NCI-H2081 (cell line): ENCODE data around the gene COL20A1.

ENCODE experiments used
- DNase-seq, 2 experiments: peaks; one replicate each; lab custom pipeline; 2025; lab: John Stamatoyannopoulos, UW

The COL20A1 gene

DNA sequence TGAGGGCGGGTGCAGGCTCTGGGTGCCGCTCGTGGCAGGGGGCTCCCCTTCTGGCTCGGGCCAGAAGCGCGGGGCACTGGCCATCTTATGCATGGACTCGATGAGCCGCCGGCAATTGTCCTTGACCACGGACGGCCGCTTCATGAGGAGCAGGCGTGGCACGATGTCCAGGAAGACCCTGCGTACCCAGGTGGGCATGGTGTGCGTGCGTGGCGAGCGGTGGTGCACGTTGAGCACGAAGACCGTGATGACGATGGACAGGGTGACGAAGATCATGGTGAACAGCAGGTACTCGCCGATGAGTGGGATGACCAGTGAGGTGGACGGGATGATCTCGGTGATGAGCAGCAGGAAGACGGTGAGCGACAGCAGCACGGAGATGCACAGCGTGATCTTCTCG lies 57.2 kb downstream of the COL20A1 start:
- no peak for DNase-seq

DNA sequence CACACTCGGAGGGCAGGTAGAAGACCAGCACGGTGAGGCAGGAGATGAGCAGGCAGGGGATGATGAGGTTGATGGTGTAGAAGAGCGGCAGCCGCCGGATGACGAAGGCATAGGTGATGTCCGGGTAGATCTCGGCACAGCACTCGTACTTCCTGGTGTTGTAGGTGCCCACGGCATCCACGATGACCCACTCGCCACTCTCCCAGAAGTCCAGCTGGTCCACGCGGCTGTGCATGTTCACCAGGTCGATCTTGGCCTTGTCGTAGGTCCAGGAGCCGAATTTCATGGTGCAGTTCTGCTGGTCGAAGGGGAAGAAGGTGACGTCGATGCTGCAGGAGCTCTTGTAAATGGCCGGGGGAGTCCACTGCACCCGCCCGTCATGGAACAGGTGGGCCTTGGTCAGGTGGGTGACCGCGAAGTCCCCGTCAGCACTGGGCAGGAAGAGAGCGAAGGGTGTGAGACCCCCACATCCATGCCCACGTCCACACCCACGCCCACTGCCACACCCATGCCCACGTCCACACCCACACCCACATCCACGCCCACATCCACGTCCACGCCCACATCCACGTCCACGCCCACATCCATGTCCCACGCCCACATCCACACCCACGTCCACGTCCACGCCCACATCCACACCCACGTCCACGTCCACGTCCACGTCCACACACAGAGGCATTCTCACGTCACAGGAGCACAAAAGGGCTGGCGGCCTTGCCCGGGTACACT lies 57.8 kb downstream of the COL20A1 start:
- DNase-seq, result no peak

DNA sequence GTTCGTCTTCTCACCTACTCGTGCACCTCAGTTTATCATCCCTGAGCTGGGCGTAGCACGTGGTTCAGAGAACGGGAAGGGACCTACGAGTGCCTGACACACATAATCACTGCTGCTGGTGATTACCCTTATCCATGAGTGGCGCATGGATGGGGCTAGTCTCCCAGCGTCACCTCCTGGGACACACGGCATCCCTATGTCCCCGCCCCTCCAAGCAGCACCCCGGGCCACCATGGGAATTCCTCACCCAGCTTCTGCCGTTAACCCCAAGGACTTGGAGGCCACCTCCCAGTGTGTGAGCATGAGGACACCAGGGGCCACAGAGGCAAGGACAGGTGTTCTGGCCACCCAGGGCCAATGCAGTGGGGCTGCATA lies 58.3 kb downstream of the COL20A1 start:
- DNase-seq, result no peak

DNA sequence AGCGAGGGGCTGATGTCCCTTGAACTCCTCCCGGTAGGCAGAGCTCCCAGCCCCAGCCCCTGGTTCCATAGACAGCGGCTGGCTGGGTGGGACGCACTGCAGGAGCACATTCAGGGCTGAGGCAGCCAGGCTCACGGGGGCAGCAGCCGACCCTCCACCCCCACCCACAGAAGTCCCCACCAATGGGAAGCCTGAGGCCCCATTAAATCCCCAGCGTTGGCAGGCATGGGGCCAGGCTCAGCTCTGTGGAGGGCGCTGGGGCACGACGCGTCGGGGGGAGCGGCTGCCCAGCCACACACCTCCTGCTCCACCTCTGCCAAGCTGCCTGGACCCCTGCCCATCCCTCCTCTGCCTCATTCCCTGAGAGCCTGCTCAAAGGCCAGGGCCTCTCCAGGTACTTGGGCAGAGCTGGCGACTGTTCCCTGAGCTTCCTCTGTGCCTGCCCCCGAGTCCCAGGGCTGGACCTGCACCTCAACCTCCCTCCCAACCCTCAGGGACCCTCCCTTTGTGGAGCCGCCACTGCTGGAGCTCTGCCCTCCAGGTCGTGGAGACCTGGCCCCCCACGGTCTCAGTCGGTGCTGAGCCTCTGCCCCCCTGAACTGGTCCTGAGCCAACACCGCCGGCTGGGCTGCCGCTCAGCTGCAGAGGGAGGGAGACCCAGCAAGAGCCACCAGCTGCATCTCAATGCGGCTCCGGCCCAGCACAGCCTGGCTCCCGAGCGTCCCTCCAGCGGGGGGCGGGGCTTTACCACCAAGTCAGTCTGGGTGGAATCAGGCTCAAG lies 59.0 kb downstream of the COL20A1 start:
- no peak for DNase-seq

DNA sequence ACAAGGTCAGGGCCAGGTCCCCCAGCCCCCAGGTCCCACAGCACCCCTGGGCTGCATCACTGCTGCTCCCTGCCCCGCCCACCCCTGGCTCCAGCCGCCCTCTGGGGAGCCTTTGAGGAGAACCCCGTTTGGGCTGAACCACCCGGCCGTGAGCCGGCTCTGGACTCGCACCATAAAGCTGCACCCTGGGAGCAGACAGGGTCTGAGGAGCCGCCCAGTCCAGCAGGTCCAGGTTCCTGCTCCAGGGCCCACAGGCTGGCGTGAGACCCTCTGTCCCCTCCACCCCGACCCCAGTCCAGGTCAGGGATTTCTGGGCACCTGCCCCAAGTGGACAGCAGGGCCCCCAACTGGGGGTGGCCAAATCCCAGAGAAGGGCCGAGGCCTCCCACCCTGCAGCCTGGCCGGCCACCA lies 59.8 kb downstream of the COL20A1 start:
- no peak for DNase-seq

DNA sequence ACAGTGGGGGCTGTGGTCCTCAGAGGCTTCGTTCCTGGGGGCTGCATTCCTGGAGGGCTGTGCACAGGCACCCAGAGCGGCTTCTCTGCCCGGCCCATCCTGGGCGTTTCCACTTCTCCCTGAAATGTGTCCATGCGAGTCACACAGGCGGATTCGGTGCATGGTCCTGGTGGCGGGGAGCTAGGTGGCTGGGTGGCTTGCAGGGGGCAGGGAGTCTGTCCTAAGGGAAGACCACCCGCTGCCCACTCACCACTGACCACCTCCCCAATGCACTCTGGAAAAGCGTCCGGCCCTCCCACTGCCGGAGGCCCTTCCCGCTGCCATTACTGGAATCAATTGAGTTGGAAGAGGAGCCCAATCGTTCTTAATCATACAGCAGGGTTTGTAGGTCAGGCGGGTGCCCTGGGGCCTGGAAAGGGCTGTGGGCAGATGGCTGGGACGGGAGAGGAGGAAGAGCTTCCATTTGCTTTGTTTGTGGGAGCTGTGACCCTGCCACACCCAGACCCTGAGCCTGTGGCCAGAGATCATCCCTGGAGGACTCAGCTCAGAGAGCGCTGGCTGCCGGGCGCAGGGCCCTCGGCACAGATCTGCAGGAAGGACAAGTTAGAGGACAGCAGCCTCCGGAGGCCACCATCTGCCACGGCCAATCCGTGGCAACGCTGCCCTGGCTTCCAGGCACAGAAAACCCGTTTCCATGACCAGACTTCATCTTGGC lies 61.8 kb downstream of the COL20A1 start:
- DNase-seq, result no peak

DNA sequence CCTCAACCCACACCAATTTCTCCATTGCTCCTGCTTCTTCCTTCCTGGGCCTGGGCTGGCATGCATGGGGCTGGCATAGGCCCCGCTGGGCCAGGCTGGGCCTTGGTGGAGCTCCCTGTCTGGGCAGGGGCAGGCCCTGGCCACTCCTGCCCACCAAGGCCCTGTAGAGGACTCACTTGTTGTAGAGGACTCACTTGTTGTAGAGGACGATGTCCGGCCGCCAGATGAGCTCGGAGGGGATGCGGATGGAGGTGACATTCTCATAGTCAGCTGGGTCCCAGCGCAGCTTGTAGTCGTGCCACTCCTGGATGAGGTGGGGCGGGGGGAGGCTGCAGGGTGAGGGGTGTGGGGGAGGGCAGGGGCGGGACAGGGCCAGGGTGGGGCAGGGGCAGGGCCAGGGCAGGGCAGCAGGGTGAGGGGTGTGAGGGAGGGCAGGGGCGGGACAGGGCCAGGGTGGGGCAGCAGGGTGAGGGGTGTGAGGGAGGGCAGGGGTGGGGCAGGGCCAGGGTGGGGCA lies 62.9 kb downstream of the COL20A1 start:
- DNase-seq, result no peak

DNA sequence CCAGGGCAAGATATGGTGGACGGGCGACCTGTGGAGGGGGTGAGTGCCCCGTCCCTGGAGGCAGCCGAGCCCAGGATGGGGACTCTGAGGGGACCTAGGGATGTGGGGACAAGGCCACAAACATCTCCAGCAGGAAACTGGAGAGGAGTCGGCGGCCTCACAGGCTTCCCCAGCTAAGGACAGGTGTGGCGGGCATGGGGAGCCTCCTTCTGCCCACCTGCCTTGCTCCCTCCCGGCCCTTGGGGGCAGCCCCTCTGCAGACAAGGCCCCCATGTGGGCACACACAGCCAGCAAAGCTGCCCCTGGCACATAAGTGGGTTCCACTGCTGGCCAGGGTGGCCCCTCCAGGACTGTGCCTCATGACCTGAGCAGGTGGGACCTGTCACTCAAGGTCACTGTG lies 63.5 kb downstream of the COL20A1 start:
- DNase-seq, result no peak

DNA sequence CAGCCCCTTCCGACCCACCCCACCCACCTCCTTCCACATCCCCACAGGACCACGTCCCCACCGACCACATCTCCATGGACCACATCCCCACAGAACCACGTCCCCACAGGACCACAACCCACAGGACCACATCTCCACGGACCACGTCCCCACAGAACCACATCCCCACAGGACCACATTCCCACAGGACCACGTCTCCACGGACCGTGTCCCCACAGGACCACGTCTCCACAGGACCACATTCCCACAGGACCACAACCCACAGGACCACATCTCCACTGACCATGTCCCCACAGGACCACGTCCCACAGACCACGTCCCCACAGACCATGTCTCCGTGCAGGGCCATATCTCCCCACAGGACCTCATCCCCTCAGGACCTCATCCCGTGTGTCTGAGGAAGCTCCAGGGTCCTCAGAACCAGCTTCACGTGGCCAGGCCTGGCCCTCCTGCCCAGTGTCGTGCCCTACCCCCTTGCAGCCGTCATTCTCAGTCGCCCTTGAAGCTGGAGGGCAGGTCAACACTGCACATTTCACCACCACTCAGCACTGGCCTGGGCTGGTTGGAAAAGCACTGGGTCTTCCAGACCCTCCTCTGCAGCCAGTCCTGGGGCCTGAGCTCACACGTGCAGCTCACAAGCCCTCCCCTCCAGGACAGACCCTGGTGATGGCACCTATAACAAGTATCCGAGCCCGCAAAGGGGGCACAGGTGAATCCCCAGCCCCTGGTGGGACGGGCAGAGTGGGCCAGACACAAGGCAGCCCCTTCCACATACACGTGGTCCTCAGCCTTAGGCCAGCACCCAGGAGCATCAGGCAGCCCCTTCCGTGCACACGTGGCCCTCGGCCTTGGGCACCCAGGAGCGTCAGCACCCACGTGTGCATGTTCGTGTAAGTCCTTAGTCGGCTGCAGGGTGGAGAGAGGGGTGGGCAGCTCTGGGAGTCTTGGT lies 64.2 kb downstream of the COL20A1 start:
- DNase-seq, result no peak

DNA sequence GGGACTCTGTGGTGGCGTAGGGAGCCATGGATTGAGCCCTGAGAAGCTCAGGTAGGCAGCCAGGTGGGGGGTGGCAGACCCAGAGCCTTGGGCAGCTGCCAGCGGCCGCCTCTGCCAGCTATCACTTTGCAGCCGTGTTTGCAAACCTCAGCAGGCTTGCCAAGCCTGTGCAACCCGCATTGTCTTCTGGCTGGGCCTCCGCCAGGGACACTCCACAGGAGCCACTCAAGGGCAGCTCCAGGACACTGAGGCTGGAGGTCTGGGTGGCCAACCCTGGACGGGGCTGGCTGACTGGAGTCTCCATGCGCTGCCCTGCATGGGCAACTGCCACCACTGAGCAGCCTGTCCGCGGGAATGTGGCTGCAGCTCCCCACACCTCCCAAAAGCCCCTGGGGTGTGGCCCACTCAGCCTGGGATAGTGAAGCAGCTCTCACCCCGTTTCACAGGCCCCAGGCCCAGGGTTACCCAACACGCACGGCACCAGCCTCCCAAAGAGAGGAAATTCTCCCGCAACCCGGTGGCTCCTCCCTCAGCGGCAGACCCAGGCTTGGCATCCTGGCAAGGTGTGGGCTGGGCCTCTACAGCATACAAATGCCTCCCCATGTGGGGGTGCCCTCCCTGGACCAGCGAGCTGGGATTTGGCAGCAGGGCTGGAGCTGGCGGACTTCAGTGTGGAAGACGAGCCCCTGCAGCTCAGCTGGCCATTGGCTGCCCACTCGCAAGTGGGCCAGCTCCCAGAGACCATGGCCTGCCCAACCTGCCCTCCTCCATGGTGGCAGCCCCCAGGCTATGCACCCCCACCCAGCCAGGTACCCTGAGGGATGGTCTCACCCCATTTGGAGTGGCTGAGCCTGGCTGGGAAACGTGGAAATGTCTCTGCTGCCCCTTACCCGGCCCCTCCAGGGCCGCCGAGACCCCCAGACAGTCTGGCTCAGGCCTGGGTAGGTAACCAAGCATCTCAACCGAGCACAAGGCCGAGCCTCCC lies 65.2 kb downstream of the COL20A1 start:
- DNase-seq, result peak; percentile 74 to 91

DNA sequence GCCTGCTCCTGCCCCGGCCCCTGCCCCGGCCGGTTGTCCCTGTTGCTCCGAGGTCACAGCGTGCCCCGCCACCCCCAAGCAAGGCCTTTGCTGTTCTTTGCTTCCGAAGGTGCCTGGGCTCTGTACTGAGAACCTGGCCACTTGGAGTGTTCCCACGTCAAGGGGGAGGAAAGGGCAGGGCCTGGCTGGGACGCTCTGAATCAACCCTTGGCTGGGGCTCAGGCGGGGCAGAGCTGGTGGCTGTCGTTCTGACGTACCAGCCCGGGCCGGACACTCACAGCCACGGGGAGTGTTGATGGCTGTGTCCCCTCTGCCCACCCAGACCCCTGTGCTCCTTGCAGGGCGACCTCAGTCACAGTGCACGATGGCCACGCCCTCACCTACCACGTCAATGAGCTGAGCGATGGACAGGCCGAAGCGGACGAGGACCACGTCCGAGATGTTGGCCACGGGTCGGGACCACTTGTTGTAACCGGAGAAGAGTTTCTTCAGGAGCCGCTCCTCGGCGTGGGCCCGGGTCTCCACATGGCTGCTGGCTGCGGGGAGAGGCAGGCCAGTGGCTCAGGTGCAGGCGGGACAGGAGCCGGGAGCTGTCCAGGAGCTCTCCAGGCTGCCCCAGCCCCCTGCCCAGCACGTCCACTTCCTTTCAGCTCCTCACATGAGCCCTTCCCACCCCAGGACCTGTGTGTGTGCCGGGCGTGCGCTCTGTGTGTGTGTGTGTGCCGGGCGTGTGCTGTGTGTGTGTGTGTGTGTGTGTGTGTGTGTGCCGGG lies 66.4 kb downstream of the COL20A1 start:
- DNase-seq, result no peak

DNA sequence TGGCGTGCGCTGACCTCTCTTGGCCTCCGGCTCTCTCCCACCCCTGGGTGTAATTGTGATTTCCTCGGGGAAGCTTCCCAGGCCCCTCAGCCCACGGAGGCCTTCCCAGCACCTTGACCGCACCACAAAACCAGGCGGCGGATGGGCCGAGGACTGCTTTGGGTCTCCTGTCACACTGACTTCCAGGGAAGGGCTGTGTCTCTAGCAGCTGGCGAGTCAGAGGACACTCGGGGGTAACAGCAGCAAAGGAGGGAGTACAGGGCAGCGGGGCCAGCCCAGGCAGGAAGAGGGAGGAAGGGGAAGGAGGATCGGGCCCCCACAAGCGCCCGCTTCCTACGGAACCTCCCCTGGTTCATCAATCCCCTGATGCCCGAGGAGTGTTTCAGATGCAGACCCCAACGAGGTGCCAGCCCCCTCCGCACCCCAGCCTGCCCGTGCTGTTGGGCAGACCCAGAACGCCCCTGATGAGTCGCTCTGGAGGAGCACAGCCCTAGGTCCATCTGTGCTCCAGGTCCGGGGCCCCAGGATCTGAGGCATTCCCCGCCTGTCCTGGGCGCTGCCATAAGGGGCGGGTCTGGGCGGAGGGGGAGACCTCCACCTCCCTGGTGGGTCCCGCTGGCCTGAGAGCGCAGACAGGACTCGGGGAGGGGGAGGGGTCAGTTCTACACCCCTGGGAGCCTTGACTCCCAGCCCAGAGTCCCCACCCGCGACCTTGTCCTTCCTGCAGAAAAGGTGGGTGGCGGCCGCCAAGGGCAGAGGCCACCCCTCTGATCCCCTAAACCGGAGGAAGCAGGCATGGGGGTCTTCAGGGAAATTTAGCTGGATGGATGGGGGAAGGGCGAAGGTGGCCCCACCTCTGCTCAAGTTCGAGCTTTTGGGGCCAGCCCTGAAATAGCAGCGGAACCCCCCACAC lies 67.2 kb downstream of the COL20A1 start:
- DNase-seq, result no peak

DNA sequence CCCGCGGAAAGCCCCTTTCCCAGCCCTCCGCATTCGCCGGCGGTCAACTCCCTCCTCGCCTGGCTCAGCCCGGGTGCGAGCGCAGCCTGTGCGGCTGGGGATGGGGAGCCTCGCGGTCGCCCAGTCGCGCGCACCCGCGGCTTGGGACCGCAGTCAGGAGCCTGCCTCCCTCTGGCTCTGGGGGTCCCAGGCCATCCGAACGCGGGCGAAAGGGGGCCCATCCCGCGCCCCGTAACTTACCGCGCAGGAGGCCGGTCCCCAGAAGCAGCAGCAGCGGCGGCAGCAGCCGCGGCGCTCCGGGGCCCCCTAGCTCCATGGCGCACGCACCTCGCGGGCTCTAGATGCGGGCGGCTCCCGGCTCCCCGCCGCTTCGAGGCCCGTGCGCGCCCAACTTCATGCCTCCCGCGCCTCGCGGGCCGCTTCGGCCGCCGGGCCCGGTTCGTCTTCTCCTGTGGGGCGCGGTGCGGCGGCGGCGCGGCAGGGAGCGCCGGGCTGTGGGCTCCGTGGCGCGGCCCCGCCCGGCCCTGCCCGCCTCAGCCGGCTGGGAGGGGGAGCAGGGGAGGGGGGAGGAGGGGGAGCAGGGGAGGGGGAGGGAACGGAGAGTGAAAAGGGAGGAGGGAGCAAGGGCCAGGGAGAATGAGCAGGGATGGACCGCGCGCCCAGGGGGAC lies 68.0 kb downstream of the COL20A1 start, which contains the start of gene CHRNA4:
CHRNA4 (minus strand) TSS at position 500 of the 669 bp plus-strand sequence; CDS start at position 316, 184 bp downstream.
- no peak for DNase-seq

DNA sequence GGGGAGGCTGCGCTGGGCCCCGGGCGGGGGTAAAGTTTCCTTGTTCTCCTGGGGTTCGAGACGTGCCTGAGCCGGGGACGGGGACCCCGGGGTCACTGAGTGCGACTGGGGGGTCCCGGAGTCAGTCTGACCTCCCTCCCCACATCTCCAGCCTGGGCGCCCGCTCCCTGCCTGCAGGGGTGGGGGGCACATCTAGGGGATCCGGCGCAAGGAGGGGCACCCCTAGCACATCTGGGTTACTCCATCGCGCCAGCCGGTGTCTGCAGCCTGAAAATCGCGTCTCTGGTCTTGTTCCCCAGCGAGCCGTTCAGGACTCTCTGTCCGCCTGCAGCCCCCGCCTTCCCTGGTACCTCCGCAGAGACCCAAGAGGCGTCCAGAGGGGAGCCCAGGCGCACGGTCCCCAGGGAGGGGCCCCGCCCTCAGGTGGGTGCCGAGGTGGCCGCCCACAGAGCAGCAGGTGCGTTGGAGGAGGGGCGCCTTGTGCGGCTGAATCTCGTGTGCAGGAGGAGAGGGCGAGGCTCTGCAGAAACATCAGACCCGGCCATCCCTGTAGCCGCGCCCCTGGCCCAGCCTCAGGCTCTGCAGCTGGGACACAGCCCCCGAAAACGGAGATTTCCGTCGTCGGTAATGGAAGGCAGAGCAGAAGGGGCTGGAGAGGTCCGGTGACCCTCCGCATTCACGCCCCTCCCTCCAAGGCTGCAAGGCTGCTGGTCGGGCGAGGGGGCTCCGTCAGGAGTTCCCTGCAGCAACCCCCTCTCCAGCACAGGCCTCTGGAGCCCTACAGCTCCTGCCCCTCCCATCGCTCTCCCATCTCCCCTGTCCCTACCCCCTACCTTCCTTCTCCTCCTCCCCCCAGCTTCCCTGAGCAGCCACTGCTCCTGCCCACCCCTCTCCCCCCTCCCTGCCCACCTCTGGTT lies 68.8 kb downstream of the COL20A1 start:
- DNase-seq, result no peak

DNA sequence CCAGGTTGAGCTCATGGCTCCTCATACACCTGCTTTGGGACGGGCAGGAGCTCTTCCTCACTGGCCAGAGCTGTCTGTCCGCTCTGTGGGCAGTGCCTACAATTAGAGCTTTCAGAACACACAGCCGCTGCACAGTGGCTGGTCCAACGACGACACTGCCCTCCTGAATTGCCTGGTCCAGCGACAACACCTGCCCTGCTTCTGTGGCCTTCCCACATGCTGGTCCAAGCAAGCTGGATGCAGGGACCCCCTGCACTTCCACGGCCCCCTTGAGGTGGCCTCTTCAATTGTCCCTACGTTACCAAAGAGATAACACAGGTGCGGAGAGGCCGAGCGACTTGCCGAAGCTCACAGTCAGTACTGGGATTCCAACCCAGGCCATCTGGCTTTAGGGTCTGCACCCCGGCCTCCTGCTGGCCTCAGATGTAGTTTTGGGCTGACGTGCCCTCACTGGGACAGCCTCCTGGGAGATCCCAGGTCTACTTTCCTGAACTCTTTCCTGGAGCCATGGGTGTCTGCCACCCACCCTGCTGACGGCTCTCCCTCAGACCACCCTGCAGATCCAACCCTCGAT lies 69.5 kb downstream of the COL20A1 start:
- DNase-seq, result no peak
